Placental pericyte (primary cell): Measurements from ENCODE around the gene CACUL1. TPM values are rescaled to one million over a fixed set of nuclear protein-coding genes. Genes with fewer than 3 reads are reported as not detected.

ENCODE experiments used
- total RNA-seq: library from RNA; depleted of rRNA; stranded (reverse); fragments of >200 nt; gene quantifications from 2 replicates; pipeline ENCODE4 v1.2.3, GENCODE V29; 2012

CACUL1 gene
- total RNA-seq: 19.5 and 36.1 TPM in 2 replicates

GRCh38 chr10:118754556-118755423, at the start of gene CACUL1:
CACUL1 (minus strand) TSS chr10:118754970; CDS start chr10:118754762, 208 bp downstream.

Other genes starting within 250 kb of the CACUL1 start
- not detected in 2 replicates for gene PRLHR, start 159.3 kb downstream of the CACUL1 start, total RNA-seq